Measurements from ENCODE around the gene LIMCH1. TPM values are rescaled to one million over a fixed set of nuclear protein-coding genes. Genes with fewer than 3 reads are reported as not detected.

LIMCH1 gene
- total RNA-seq, 1 donor, result 9.0 TPM

DNA sequence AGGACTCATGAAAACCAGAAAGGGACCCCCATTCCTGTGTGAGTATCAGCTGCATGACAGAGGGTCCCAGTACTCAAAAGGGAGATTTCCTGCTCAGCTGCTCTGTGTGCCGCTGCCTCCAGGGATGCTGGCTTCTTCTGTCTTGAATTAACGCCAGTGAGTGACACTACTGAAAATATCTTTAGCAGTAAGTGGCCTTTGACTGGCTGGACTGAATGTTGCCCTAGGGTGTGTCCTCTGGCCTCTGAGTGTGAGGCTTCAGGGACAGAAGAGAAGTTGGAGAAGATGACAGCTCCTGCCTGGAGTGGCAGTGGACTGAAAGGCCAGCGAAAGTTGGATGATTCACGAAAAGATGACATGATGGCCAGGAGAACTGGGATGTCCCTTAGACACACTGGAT is 95.4 kb downstream of the LIMCH1 start:
- Histone ChIP-seq H3K4me2 (ENCODE audit: insufficient read depth, low read length) (no peak overlapping the region), H2AFZ (ENCODE audit: low read length) (no peak overlapping the region), H3K36me3 (ENCODE audit: insufficient read depth, low read length) (no peaks in the 10 kb centered on the region), H3K79me2 (ENCODE audit: insufficient read depth, low read length) (no peaks in the 10 kb centered on the region), H3K4me1 (ENCODE audit: insufficient read depth, low read length) (no peaks in the 10 kb centered on the region), H3K27ac (ENCODE audit: low read depth, low read length) (no peak overlapping the region), H3K4me3 (ENCODE audit: insufficient read depth, low read length) (no peak overlapping the region), H3K9me3 (ENCODE audit: low read depth, low read length) (no peaks in the 10 kb centered on the region), H4K20me1 (ENCODE audit: insufficient read depth, low read length) (no peaks in the 10 kb centered on the region), H3K27me3 (ENCODE audit: insufficient read depth, low read length) (no peaks in the 10 kb centered on the region)
- TF ChIP-seq, protein P1, sequence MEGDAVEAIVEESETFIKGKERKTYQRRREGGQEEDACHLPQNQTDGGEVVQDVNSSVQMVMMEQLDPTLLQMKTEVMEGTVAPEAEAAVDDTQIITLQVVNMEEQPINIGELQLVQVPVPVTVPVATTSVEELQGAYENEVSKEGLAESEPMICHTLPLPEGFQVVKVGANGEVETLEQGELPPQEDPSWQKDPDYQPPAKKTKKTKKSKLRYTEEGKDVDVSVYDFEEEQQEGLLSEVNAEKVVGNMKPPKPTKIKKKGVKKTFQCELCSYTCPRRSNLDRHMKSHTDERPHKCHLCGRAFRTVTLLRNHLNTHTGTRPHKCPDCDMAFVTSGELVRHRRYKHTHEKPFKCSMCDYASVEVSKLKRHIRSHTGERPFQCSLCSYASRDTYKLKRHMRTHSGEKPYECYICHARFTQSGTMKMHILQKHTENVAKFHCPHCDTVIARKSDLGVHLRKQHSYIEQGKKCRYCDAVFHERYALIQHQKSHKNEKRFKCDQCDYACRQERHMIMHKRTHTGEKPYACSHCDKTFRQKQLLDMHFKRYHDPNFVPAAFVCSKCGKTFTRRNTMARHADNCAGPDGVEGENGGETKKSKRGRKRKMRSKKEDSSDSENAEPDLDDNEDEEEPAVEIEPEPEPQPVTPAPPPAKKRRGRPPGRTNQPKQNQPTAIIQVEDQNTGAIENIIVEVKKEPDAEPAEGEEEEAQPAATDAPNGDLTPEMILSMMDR (IDR thresholded peaks at IDR 0.05; ENCODE audit: extremely low read depth, low read depth, low read length), result no peak
- DNase-seq (ENCODE audit: insufficient read length, low spot score, missing footprints), result no peak

DNA sequence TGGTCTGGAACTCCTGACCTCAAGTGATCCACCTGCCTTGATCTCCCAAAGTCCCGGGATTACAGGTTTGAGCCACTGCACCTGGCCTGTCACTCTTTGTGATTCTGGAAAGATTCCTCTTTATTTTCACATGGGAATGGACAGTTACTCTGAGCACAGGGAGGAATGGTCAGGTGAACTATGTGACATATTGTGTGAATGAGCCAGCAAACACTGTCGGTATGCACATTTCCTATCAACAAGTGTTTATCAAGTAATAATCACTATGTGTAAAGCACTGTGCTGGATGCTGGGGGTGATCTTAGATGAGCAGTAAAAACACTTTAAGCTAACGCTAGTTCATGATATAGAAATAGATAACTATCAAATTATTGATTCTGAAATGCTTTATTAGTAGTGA is 97.5 kb downstream of the LIMCH1 start:
- H3K36me3 ChIP-seq (ENCODE audit: insufficient read depth, low read length), result no peaks in the 10 kb centered on the region
- H3K79me2 ChIP-seq (ENCODE audit: insufficient read depth, low read length), result no peaks in the 10 kb centered on the region
- TF ChIP-seq, protein P1 (IDR thresholded peaks at IDR 0.05; ENCODE audit: extremely low read depth, low read depth, low read length), result no peak
- DNase-seq (ENCODE audit: insufficient read length, low spot score, missing footprints), result no peak
- no peaks in the 10 kb centered on the region for H4K20me1 ChIP-seq (ENCODE audit: insufficient read depth, low read length)
- H3K4me2 ChIP-seq (ENCODE audit: insufficient read depth, low read length), result no peak overlapping the region
- H2AFZ ChIP-seq (ENCODE audit: low read length), result no peak overlapping the region
- no peaks in the 10 kb centered on the region for H3K9me3 ChIP-seq (ENCODE audit: low read depth, low read length)
- no peak overlapping the region for H3K4me3 ChIP-seq (ENCODE audit: insufficient read depth, low read length)
- no peaks in the 10 kb centered on the region for H3K4me1 ChIP-seq (ENCODE audit: insufficient read depth, low read length)
- no peak overlapping the region for H3K27ac ChIP-seq (ENCODE audit: low read depth, low read length)
- H3K27me3 ChIP-seq (ENCODE audit: insufficient read depth, low read length), result no peaks in the 10 kb centered on the region

DNA sequence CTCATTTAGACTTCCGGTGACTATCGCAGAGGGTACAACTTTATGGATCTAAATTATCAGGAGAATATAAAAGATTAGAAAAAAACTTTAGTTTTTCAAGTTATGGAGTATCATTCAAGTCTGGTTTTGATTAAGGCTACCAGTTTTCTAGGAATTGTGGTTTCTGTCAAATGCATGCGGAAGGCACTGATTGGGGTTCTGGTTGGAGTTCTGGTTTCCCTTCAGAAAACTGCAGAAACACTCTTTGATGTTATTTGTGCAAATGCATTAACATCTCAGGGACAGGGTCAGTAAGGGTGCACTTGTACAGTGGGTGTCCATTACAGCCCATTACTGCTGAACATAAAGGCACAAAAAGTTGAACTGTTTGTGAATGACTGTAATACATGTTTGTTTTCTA is 100.2 kb downstream of the LIMCH1 start:
- H4K20me1 ChIP-seq (ENCODE audit: insufficient read depth, low read length), result no peaks in the 10 kb centered on the region
- no peak overlapping the region for H3K4me3 ChIP-seq (ENCODE audit: insufficient read depth, low read length)
- H2AFZ ChIP-seq (ENCODE audit: low read length), result no peak overlapping the region
- H3K36me3 ChIP-seq (ENCODE audit: insufficient read depth, low read length), result no peaks in the 10 kb centered on the region
- H3K4me1 ChIP-seq (ENCODE audit: insufficient read depth, low read length), result no peaks in the 10 kb centered on the region
- H3K9me3 ChIP-seq (ENCODE audit: low read depth, low read length), result no peaks in the 10 kb centered on the region
- TF ChIP-seq, protein P1 (IDR thresholded peaks at IDR 0.05; ENCODE audit: extremely low read depth, low read depth, low read length), result no peak
- DNase-seq (ENCODE audit: insufficient read length, low spot score, missing footprints), result no peak
- H3K27ac ChIP-seq (ENCODE audit: low read depth, low read length), result no peak overlapping the region
- no peaks in the 10 kb centered on the region for H3K79me2 ChIP-seq (ENCODE audit: insufficient read depth, low read length)
- H3K4me2 ChIP-seq (ENCODE audit: insufficient read depth, low read length), result no peak overlapping the region
- no peaks in the 10 kb centered on the region for H3K27me3 ChIP-seq (ENCODE audit: insufficient read depth, low read length)

DNA sequence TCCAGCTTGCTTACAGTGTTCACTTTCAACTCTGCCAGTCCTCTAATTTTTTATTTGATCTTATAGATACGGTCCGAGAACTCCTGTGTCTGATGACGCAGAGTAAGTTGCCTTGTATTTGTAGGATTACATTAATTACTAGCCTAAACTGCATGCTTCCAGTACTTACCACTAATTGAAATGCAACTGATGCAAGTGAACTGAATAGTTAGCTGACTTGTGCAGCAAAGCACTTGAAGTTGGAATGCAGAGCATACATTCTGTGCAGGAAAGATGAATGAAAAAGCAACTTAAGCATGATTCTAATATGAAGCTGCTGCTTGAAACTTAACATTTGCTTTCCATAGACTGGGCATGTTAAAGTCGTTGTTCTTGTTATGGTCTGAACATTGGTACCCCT is 100.9 kb downstream of the LIMCH1 start:
- Histone ChIP-seq H3K79me2 (ENCODE audit: insufficient read depth, low read length) (no peaks in the 10 kb centered on the region), H3K27ac (ENCODE audit: low read depth, low read length) (no peak overlapping the region), H4K20me1 (ENCODE audit: insufficient read depth, low read length) (no peaks in the 10 kb centered on the region), H2AFZ (ENCODE audit: low read length) (no peak overlapping the region), H3K4me2 (ENCODE audit: insufficient read depth, low read length) (no peak overlapping the region), H3K27me3 (ENCODE audit: insufficient read depth, low read length) (no peaks in the 10 kb centered on the region), H3K4me1 (ENCODE audit: insufficient read depth, low read length) (no peaks in the 10 kb centered on the region), H3K9me3 (ENCODE audit: low read depth, low read length) (no peaks in the 10 kb centered on the region), H3K4me3 (ENCODE audit: insufficient read depth, low read length) (no peak overlapping the region), H3K36me3 (ENCODE audit: insufficient read depth, low read length) (no peaks in the 10 kb centered on the region)
- TF ChIP-seq, protein P1 (IDR thresholded peaks at IDR 0.05; ENCODE audit: extremely low read depth, low read depth, low read length), result no peak
- DNase-seq (ENCODE audit: insufficient read length, low spot score, missing footprints), result no peak

All from osteoblast (primary cell).